Gastrocnemius medialis (tissue), 4 donors: ENCODE results near the gene NLRC3. TPM values are rescaled to one million over a fixed set of nuclear protein-coding genes. Genes with fewer than 3 reads are reported as not detected.

Source experiments
- ATAC-seq, 2 donors: fragments of 150-250 bp; one replicate each; pipeline ENCODE4 v1.9.1; 2016
- DNase-seq, 2 donors: peaks; one replicate each; pipeline ENCODE4 v3.0.0-alpha.2; 2019
- H3K27ac ChIP-seq, 4 donors: fragments of 200-600 bp; sonication (generic); 1 replicate in 1 of 4; 2 replicates in 3 of 4; pipeline ENCODE4 v1.5.1; 2016 to 2018; ENCODE audit warnings: mild to moderate bottlenecking in 2 of 4, moderate library complexity in 1 of 4
- H3K27me3 ChIP-seq, 3 donors: fragments of 200-600 bp; sonication (generic) in 2 of 3; 1 replicate in 1 of 3; 2 replicates in 2 of 3; pipeline versions ENCODE4 v1.5.1 to v1.6.0; 2016 to 2019; ENCODE audit warnings: mild to moderate bottlenecking in 1 of 3, moderate library complexity in 1 of 3
- H3K36me3 ChIP-seq, 2 donors: fragments of 200-600 bp; sonication (generic) in 1 of 2; one replicate each; pipeline ENCODE4 v1.5.1; 2017 to 2018
- H3K4me1 ChIP-seq, 2 donors: fragments of 200-600 bp; sonication (generic) in 1 of 2; one replicate each; pipeline ENCODE4 v1.5.1; 2016 to 2017; ENCODE audit warnings: mild to moderate bottlenecking in 2 of 2
- H3K4me3 ChIP-seq, 4 donors: fragments of 200-600 bp; sonication (generic) in 3 of 4; 1 replicate in 1 of 4; 2 replicates in 3 of 4; pipeline ENCODE4 v1.5.1; 2016 to 2019; ENCODE audit warnings: mild to moderate bottlenecking in 2 of 4
- H3K9me3 ChIP-seq, 3 donors: fragments of 200-600 bp; sonication (generic) in 2 of 3; 1 replicate in 1 of 3; 2 replicates in 2 of 3; pipeline ENCODE4 v1.5.1; 2016 to 2019
- CTCF ChIP-seq, 5 experiments: fragments of 450-650 bp in 3 of 5; fragments of 200-600 bp in 2 of 5; sonication (generic) in 2 of 5; IDR thresholded peaks in 4 of 5; conservative IDR thresholded peaks in 1 of 5; 1 replicate in 4 of 5; 2 replicates in 1 of 5; pipeline ENCODE4 v1.5.1; 2016 to 2019; ENCODE audit warnings: antibody characterized with exemption in 5 of 5, mild to moderate bottlenecking in 3 of 5, moderate library complexity in 3 of 5
- POLR2A ChIP-seq, 2 donors: fragments of 450-650 bp; IDR thresholded peaks; one replicate each; pipeline ENCODE4 v1.6.1; 2017; ENCODE audit warnings: antibody characterized with exemption in 2 of 2, mild to moderate bottlenecking in 2 of 2, moderate library complexity in 2 of 2
- in situ Hi-C, 4 donors: fragments of 200-750 bp; cut with MboI; loops; one replicate each; pipeline versions ENCODE4 v1.15.0 to v1.8.0; 2017; ENCODE audit warnings: low sequenced_read_pairs in 4 of 4
- intact Hi-C: fragments of 100-400 bp; cut with DNase I; formaldehyde crosslinking; loops from one replicate; pipeline ENCODE4 v1.15.1; 2023; ENCODE audit warnings: low total_unique reads
- total RNA-seq, 4 donors: library from RNA; depleted of rRNA; stranded (reverse); fragments of >200 nt; gene quantifications; one replicate each; pipeline versions ENCODE4 v1.1.0 to v1.2.3, GENCODE V29; 2016

The NLRC3 gene
- total RNA-seq, 4 donors from 2014 or later = 0.11 to 0.26 (median 0.22) TPM

- TF ChIP-seq POLR2A (IDR thresholded peaks at IDR 0.05) = no peak
- TF ChIP-seq CTCF (IDR thresholded peaks at IDR 0.05 in 4 of 5, conservative IDR thresholded peaks at IDR 0.05 in 1 of 5) = no peak
- Histone ChIP-seq H3K27ac (no peak overlapping the region), H3K9me3 (no peaks in the 10 kb centered on the region), H3K4me3 (no peak overlapping the region), H3K4me1 (peaks cover 25 to 44% of the 10 kb centered on the region in 2 donors), H3K36me3 (no peaks in the 10 kb centered on the region), H3K27me3 (no peaks in the 10 kb centered on the region)
- ATAC-seq (no peak), DNase-seq (no peak)
- in situ Hi-C loops = loop anchor here in 1 of 4 donors (25.0 kb wide), 1 partner anchor 346 kb away; the partner anchor contains the start of gene CREBBP
- intact Hi-C loops = no loop called here
Measured at GRCh38 chr16:3541527-3542155, 35.6 kb downstream of the NLRC3 start.

GRCh38 chr16:3538222-3538621 is 39.0 kb downstream of the NLRC3 start:
- Histone ChIP-seq H3K4me1 (peaks cover 28 to 43% of the 10 kb centered on the region in 2 donors), H3K27ac (no peak overlapping the region), H3K27me3 (no peaks in the 10 kb centered on the region), H3K9me3 (no peaks in the 10 kb centered on the region), H3K4me3 (no peak overlapping the region), H3K36me3 (peaks cover 0 to 11% of the 10 kb centered on the region in 2 donors)
- ATAC-seq (no peak), DNase-seq (no peak)
- intact Hi-C loops (no loop called here), in situ Hi-C loops (loop anchor here in 1 of 4 donors (25.0 kb wide), 1 partner anchor 349 kb away; the partner anchor contains the start of gene CREBBP)
- TF ChIP-seq POLR2A (IDR thresholded peaks at IDR 0.05) = no peak

- ATAC-seq = peak in 1 of 2 donors; percentile 57
- H3K27me3 ChIP-seq = no peaks in the 10 kb centered on the region
- H3K4me1 ChIP-seq = peaks cover 25 to 35% of the 10 kb centered on the region in 2 donors
- H3K4me3 ChIP-seq = no peak overlapping the region
- no peak for DNase-seq
- in situ Hi-C loops = loop anchor here in 1 of 4 donors (25.0 kb wide), 1 partner anchor 350 kb away; the partner anchor contains the start of gene CREBBP
- no peaks in the 10 kb centered on the region for H3K9me3 ChIP-seq
- peaks cover 0 to 19% of the 10 kb centered on the region in 2 donors for H3K36me3 ChIP-seq
- H3K27ac ChIP-seq = peak overlapping the region in 3 of 4 donors; percentile 5 to 45 (median 7)
- intact Hi-C loops = no loop called here
- no peak for TF ChIP-seq CTCF (IDR thresholded peaks at IDR 0.05 in 4 of 5, conservative IDR thresholded peaks at IDR 0.05 in 1 of 5)
- TF ChIP-seq POLR2A (IDR thresholded peaks at IDR 0.05) = no peak
Measured at GRCh38 chr16:3536851-3537250, 40.4 kb downstream of the NLRC3 start.

- Histone ChIP-seq H3K9me3 (no peaks in the 10 kb centered on the region), H3K4me3 (no peak overlapping the region), H3K27me3 (no peaks in the 10 kb centered on the region), H3K4me1 (peaks cover 25 to 35% of the 10 kb centered on the region in 2 donors), H3K36me3 (peaks cover 0 to 19% of the 10 kb centered on the region in 2 donors), H3K27ac (peak overlapping the region in 1 of 4 donors; percentile 45)
- intact Hi-C loops = no loop called here
- ATAC-seq (no peak), DNase-seq (no peak)
- TF ChIP-seq CTCF (IDR thresholded peaks at IDR 0.05 in 4 of 5, conservative IDR thresholded peaks at IDR 0.05 in 1 of 5) = no peak
- no peak for TF ChIP-seq POLR2A (IDR thresholded peaks at IDR 0.05)
- in situ Hi-C loops = loop anchor here in 1 of 4 donors (25.0 kb wide), 1 partner anchor 351 kb away; the partner anchor contains the start of gene CREBBP
Measured at GRCh38 chr16:3536271-3536731, 40.9 kb downstream of the NLRC3 start.

- H3K27me3 ChIP-seq = no peaks in the 10 kb centered on the region
- intact Hi-C loops = no loop called here
- H3K4me3 ChIP-seq = no peak overlapping the region
- no peak for TF ChIP-seq CTCF (IDR thresholded peaks at IDR 0.05 in 4 of 5, conservative IDR thresholded peaks at IDR 0.05 in 1 of 5)
- no peak for TF ChIP-seq POLR2A (IDR thresholded peaks at IDR 0.05)
- H3K27ac ChIP-seq = no peak overlapping the region
- DNase-seq (no peak), ATAC-seq (no peak)
- no peaks in the 10 kb centered on the region for H3K9me3 ChIP-seq
- H3K4me1 ChIP-seq = peaks cover 20 to 28% of the 10 kb centered on the region in 2 donors
- in situ Hi-C loops = loop anchor here in 1 of 4 donors (25.0 kb wide), 1 partner anchor 353 kb away; the partner anchor contains the start of gene CREBBP
- H3K36me3 ChIP-seq = peaks cover 0 to 31% of the 10 kb centered on the region in 2 donors
Measured at GRCh38 chr16:3534126-3534525, 43.1 kb downstream of the NLRC3 start.
